Measurements from ENCODE around the gene SPTLC2. TPM values are rescaled to one million over a fixed set of nuclear protein-coding genes. Genes with fewer than 3 reads are reported as not detected.

The SPTLC2 gene
- total and polyA plus RNA-seq, 2 of the 13 experiments (the other 11 are each of a cell fraction or from before 2014, with no cell fraction given): 17.4 to 17.5 TPM

DNA sequence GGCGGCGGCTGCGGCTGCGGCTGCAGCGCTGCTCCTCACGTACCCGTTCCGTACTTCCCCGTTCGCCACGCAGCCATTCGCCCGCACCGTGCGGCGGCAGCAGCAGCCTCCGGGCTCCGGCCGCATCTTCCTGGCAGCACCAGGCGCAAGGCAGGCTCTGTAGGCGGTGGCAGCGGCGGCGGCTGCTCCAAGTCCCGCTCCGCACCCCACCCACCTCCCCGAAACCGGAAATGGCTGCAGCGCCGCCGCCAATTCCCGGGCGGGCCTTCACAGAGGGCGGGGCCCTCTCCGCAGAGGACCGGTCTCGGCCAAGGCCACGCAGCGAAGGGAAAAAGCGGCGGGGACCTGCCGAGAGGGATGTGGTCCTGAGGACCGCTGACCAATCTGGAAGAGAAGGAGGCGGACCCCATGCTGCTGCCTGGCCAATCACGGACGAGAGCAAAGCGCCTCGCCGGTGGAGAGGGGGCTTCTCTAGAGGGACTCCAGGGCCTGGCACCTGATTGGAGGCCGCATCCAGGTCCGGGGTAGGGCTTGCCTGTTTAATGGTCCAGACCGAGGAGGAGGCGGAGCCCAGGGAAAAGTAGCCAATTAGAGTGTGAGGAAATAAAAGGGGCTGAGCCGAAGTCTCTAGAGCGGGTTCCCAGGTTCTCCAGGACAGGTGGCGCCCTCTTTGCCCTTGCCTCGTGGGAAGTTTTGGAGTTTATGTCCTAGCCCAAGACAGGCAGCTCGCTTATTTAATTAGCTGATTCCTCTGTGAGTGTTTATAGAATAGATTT lies at the start of gene SPTLC2 (continued):
- TF ChIP-seq ZNF619 (CRISPR knock-in tag; IDR thresholded peaks at IDR 0.05) (no peak; the same call in 1 of the 2 replicates), NR2F6 (IDR thresholded peaks at IDR 0.05) (no peak), NR2F6 (CRISPR knock-in tag; IDR thresholded peaks at IDR 0.05) (peak; percentile 7; the same call in 1 of the 2 replicates), LCORL (IDR thresholded peaks at IDR 0.05) (no peak), LCORL (CRISPR knock-in tag; IDR thresholded peaks at IDR 0.05) (peak; percentile 85), TARDBP (CRISPR knock-in tag; IDR thresholded peaks at IDR 0.05) (peak; percentile 62; the same call in 1 of the 2 replicates), ZNF761 (CRISPR knock-in tag; conservative IDR thresholded peaks at IDR 0.05) (peak; percentile 45; the same call in 1 of the 2 replicates), SOX13 (IDR thresholded peaks at IDR 0.05) (no peak), SOX13 (CRISPR knock-in tag; conservative IDR thresholded peaks at IDR 0.05 in 1 of 2, IDR thresholded peaks at IDR 0.05 in 1 of 2) (no peak; a peak in 1 of 4 replicates), ZNF709 (CRISPR knock-in tag; IDR thresholded peaks at IDR 0.05) (no peak), ZNF230 (CRISPR knock-in tag; IDR thresholded peaks at IDR 0.05) (peak; percentile 49; the same call in 1 of the 2 replicates), MIER2 (CRISPR knock-in tag; IDR thresholded peaks at IDR 0.05) (no peak), EEA1 (CRISPR knock-in tag; IDR thresholded peaks at IDR 0.05; ENCODE audit: borderline replicate concordance) (no peak), DNMT1 (CRISPR knock-in tag; IDR thresholded peaks at IDR 0.05) (0 out of 2 replicates have a peak, but pooled peaks have one; percentile 75), NR1H2 (CRISPR knock-in tag; IDR thresholded peaks at IDR 0.05; ENCODE audit: borderline replicate concordance, low read depth) (no peak), SRSF1 (optimal IDR thresholded peaks at IDR 0.05; ENCODE audit: low read depth, low read length) (peak; percentile 57), ELF4 (CRISPR knock-in tag; IDR thresholded peaks at IDR 0.05; ENCODE audit: borderline replicate concordance) (peak; percentile 74; the same call in 1 of the 2 replicates), PCBP1 (IDR thresholded peaks at IDR 0.05; ENCODE audit: borderline replicate concordance, low read depth, low read length) (no peak), ZNF430 (CRISPR knock-in tag; IDR thresholded peaks at IDR 0.05) (peak; percentile 34; the same call in 1 of the 2 replicates), THYN1 (CRISPR knock-in tag; IDR thresholded peaks at IDR 0.05; ENCODE audit: borderline replicate concordance, low read depth) (no peak), FOXK2 (IDR thresholded peaks at IDR 0.05) (no peak), SRY (CRISPR knock-in tag; IDR thresholded peaks at IDR 0.05) (no peak), SCMH1 (CRISPR knock-in tag; IDR thresholded peaks at IDR 0.05; ENCODE audit: borderline replicate concordance) (no peak), ZNF570 (CRISPR knock-in tag; IDR thresholded peaks at IDR 0.05; ENCODE audit: borderline replicate concordance) (no peak)
- TF ChIP-seq, protein P1, sequence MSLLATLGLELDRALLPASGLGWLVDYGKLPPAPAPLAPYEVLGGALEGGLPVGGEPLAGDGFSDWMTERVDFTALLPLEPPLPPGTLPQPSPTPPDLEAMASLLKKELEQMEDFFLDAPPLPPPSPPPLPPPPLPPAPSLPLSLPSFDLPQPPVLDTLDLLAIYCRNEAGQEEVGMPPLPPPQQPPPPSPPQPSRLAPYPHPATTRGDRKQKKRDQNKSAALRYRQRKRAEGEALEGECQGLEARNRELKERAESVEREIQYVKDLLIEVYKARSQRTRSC (CRISPR knock-in tag; IDR thresholded peaks at IDR 0.05; ENCODE audit: low read depth): no peak
- TF ChIP-seq, protein P2, sequence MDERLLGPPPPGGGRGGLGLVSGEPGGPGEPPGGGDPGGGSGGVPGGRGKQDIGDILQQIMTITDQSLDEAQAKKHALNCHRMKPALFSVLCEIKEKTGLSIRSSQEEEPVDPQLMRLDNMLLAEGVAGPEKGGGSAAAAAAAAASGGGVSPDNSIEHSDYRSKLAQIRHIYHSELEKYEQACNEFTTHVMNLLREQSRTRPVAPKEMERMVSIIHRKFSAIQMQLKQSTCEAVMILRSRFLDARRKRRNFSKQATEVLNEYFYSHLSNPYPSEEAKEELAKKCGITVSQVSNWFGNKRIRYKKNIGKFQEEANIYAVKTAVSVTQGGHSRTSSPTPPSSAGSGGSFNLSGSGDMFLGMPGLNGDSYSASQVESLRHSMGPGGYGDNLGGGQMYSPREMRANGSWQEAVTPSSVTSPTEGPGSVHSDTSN (CRISPR knock-in tag; IDR thresholded peaks at IDR 0.05): no peak
- TF ChIP-seq, protein P3, sequence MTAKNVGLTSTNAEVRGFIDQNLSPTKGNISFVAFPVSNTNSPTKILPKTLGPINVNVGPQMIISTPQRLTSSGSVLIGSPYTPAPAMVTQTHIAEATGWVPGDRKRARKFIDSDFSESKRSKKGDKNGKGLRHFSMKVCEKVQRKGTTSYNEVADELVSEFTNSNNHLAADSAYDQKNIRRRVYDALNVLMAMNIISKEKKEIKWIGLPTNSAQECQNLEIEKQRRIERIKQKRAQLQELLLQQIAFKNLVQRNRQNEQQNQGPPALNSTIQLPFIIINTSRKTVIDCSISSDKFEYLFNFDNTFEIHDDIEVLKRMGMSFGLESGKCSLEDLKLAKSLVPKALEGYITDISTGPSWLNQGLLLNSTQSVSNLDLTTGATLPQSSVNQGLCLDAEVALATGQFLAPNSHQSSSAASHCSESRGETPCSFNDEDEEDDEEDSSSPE (CRISPR knock-in tag; IDR thresholded peaks at IDR 0.05): peak; percentile 79
- TF ChIP-seq, protein P4, sequence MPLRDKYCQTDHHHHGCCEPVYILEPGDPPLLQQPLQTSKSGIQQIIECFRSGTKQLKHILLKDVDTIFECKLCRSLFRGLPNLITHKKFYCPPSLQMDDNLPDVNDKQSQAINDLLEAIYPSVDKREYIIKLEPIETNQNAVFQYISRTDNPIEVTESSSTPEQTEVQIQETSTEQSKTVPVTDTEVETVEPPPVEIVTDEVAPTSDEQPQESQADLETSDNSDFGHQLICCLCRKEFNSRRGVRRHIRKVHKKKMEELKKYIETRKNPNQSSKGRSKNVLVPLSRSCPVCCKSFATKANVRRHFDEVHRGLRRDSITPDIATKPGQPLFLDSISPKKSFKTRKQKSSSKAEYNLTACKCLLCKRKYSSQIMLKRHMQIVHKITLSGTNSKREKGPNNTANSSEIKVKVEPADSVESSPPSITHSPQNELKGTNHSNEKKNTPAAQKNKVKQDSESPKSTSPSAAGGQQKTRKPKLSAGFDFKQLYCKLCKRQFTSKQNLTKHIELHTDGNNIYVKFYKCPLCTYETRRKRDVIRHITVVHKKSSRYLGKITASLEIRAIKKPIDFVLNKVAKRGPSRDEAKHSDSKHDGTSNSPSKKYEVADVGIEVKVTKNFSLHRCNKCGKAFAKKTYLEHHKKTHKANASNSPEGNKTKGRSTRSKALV (CRISPR knock-in tag; IDR thresholded peaks at IDR 0.05): no peak
